Mucosa of stomach (tissue), 1 donor: ENCODE measurements around the gene KIAA0930.

Experiments used
- H3K27me3 ChIP-seq: one replicate; pipeline ENCODE4 v1.7.0; 2013; ENCODE audit warnings: mild to moderate bottlenecking, low read length; ENCODE audit not compliant: control insufficient read depth, insufficient read depth
- H3K36me3 ChIP-seq: one replicate; pipeline ENCODE4 v1.7.0; 2013; ENCODE audit warnings: low read length; ENCODE audit not compliant: control insufficient read depth, insufficient read depth
- H3K4me1 ChIP-seq: one replicate; pipeline ENCODE4 v1.7.0; 2013; ENCODE audit warnings: mild to moderate bottlenecking, low read length; ENCODE audit not compliant: control insufficient read depth, insufficient read depth
- H3K4me3 ChIP-seq: one replicate; pipeline ENCODE4 v1.7.0; 2013; ENCODE audit warnings: low read length
- H3K9ac ChIP-seq: one replicate; pipeline ENCODE4 v1.7.0; 2013; ENCODE audit warnings: mild to moderate bottlenecking, low read length, moderate library complexity
- H3K9me3 ChIP-seq: one replicate; pipeline ENCODE4 v1.7.0; 2013; ENCODE audit warnings: mild to moderate bottlenecking, low read length, moderate library complexity; ENCODE audit not compliant: control insufficient read depth
- donor health status: Pancreatic carcinoma.

Gene KIAA0930

GRCh38 chr22:45164270-45165088 is 76.2 kb downstream of the KIAA0930 start:
- H3K27me3 ChIP-seq: no peaks in the 10 kb centered on the region
- peak overlapping the region; percentile 37 for H3K4me3 ChIP-seq
- no peaks in the 10 kb centered on the region for H3K36me3 ChIP-seq
- H3K9ac ChIP-seq: peak overlapping the region; percentile 85
- no peaks in the 10 kb centered on the region for H3K9me3 ChIP-seq
- H3K4me1 ChIP-seq: peaks cover 37% of the 10 kb centered on the region

- Histone ChIP-seq H3K36me3 (no peaks in the 10 kb centered on the region), H3K4me3 (peak within 1 kb of the TSS; percentile 39), H3K4me1 (peaks cover 44% of the 10 kb centered on the region), H3K27me3 (no peaks in the 10 kb centered on the region), H3K9ac (peak within 1 kb of the TSS; percentile 85), H3K9me3 (no peaks in the 10 kb centered on the region)
Observed at GRCh38 chr22:45163451-45164269, 77.0 kb downstream of the KIAA0930 start, which contains the start of gene NUP50. NUP50 (plus strand) TSS chr22:45163925; CDS start chr22:45168178, 4,253 bp downstream.

- no peaks in the 10 kb centered on the region for H3K27me3 ChIP-seq
- peaks cover 50% of the 10 kb centered on the region for H3K4me1 ChIP-seq
- H3K36me3 ChIP-seq: no peaks in the 10 kb centered on the region
- peak overlapping the region; percentile 77 for H3K9ac ChIP-seq
- H3K4me3 ChIP-seq: peak overlapping the region; percentile 39
- H3K9me3 ChIP-seq: no peaks in the 10 kb centered on the region
Observed at GRCh38 chr22:45163099-45163450, 77.6 kb downstream of the KIAA0930 start.

GRCh38 chr22:45162531-45162930 is 78.2 kb downstream of the KIAA0930 start:
- H3K4me1 ChIP-seq: peaks cover 56% of the 10 kb centered on the region
- H3K9me3 ChIP-seq: no peaks in the 10 kb centered on the region
- no peaks in the 10 kb centered on the region for H3K27me3 ChIP-seq
- no peaks in the 10 kb centered on the region for H3K36me3 ChIP-seq
- H3K4me3 ChIP-seq: peak overlapping the region; percentile 39
- H3K9ac ChIP-seq: peak overlapping the region; percentile 77

GRCh38 chr22:45159652-45160462 is 80.8 kb downstream of the KIAA0930 start:
- Histone ChIP-seq H3K9ac (no peak overlapping the region), H3K4me3 (no peak overlapping the region), H3K9me3 (no peaks in the 10 kb centered on the region), H3K4me1 (peaks cover 54% of the 10 kb centered on the region), H3K36me3 (no peaks in the 10 kb centered on the region), H3K27me3 (no peaks in the 10 kb centered on the region)

GRCh38 chr22:45157907-45158306 is 82.8 kb downstream of the KIAA0930 start:
- Histone ChIP-seq H3K4me1 (peaks cover 59% of the 10 kb centered on the region), H3K9me3 (no peaks in the 10 kb centered on the region), H3K27me3 (no peaks in the 10 kb centered on the region), H3K9ac (no peak overlapping the region), H3K4me3 (no peak overlapping the region), H3K36me3 (no peaks in the 10 kb centered on the region)

GRCh38 chr22:45155050-45155840 is 85.4 kb downstream of the KIAA0930 start:
- Histone ChIP-seq H3K9ac (no peak overlapping the region), H3K4me1 (peaks cover 45% of the 10 kb centered on the region), H3K27me3 (no peaks in the 10 kb centered on the region), H3K4me3 (no peak overlapping the region), H3K9me3 (no peaks in the 10 kb centered on the region), H3K36me3 (no peaks in the 10 kb centered on the region)

- Histone ChIP-seq H3K36me3 (no peaks in the 10 kb centered on the region), H3K4me1 (peaks cover 41% of the 10 kb centered on the region), H3K9me3 (no peaks in the 10 kb centered on the region), H3K9ac (no peak overlapping the region), H3K4me3 (no peak overlapping the region), H3K27me3 (no peaks in the 10 kb centered on the region)
Observed at GRCh38 chr22:45154383-45154782, 86.3 kb downstream of the KIAA0930 start.

- H3K36me3 ChIP-seq: no peaks in the 10 kb centered on the region
- peaks cover 14% of the 10 kb centered on the region for H3K4me1 ChIP-seq
- no peaks in the 10 kb centered on the region for H3K27me3 ChIP-seq
- H3K9ac ChIP-seq: no peak overlapping the region
- no peaks in the 10 kb centered on the region for H3K9me3 ChIP-seq
- H3K4me3 ChIP-seq: no peak overlapping the region
Observed at GRCh38 chr22:45151503-45151902, 89.2 kb downstream of the KIAA0930 start.

- H3K27me3 ChIP-seq: no peaks in the 10 kb centered on the region
- H3K4me1 ChIP-seq: peaks cover 13% of the 10 kb centered on the region
- H3K9ac ChIP-seq: no peak overlapping the region
- H3K4me3 ChIP-seq: no peak overlapping the region
- no peaks in the 10 kb centered on the region for H3K36me3 ChIP-seq
- no peaks in the 10 kb centered on the region for H3K9me3 ChIP-seq
Observed at GRCh38 chr22:45150139-45150538, 90.6 kb downstream of the KIAA0930 start.

- Histone ChIP-seq H3K4me3 (no peak overlapping the region), H3K36me3 (no peaks in the 10 kb centered on the region), H3K27me3 (no peaks in the 10 kb centered on the region), H3K4me1 (peaks cover 8% of the 10 kb centered on the region), H3K9ac (no peak overlapping the region), H3K9me3 (no peaks in the 10 kb centered on the region)
Observed at GRCh38 chr22:45149671-45150070, 91.0 kb downstream of the KIAA0930 start.
